Endodermal cell (in vitro differentiated cells): Measurements from ENCODE around the gene KCNQ5. TPM values are rescaled to one million over a fixed set of nuclear protein-coding genes. Genes with fewer than 3 reads are reported as not detected.

Experiments
- DNase-seq: peaks from one replicate; pipeline ENCODE4 v3.0.0-alpha.2; 2017
- H3K27ac ChIP-seq: 2 replicates; pipeline ENCODE4 v1.5.1; 2013; ENCODE audit warnings: mild to moderate bottlenecking, low read depth, low read length, moderate library complexity
- H3K27me3 ChIP-seq: 2 replicates; pipeline ENCODE4 v1.6.1; 2013; ENCODE audit warnings: mild to moderate bottlenecking, low read length, moderate library complexity; ENCODE audit not compliant: insufficient read depth, control insufficient read depth, poor library complexity, severe bottlenecking
- H3K36me3 ChIP-seq: 2 replicates; pipeline ENCODE4 v1.7.0; 2013; ENCODE audit warnings: mild to moderate bottlenecking, low read length, moderate library complexity; ENCODE audit not compliant: control insufficient read depth, insufficient read depth
- H3K4me1 ChIP-seq: one replicate; pipeline ENCODE4 v1.7.0; 2013; ENCODE audit warnings: low read length; ENCODE audit not compliant: control insufficient read depth, insufficient read depth
- H3K4me3 ChIP-seq: 2 replicates; pipeline ENCODE4 v1.5.1; 2013; ENCODE audit warnings: mild to moderate bottlenecking, low read length, moderate library complexity
- H3K9ac ChIP-seq: 2 replicates; pipeline ENCODE4 v1.6.1; 2013; ENCODE audit warnings: mild to moderate bottlenecking, low read length, moderate library complexity; ENCODE audit not compliant: poor library complexity, severe bottlenecking; ENCODE audit errors: extremely low read depth
- H3K9me3 ChIP-seq: 2 replicates; pipeline ENCODE4 v1.6.1; 2013; ENCODE audit warnings: mild to moderate bottlenecking, low read length, moderate library complexity; ENCODE audit not compliant: control insufficient read depth
- H3K27ac Mint-ChIP-seq: 2 replicates; pipeline ENCODE4 v1.8.0; 2020; ENCODE audit warnings: mixed read lengths
- H3K27me3 Mint-ChIP-seq: 2 replicates; pipeline ENCODE4 v1.8.0; 2021; ENCODE audit warnings: mild to moderate bottlenecking, mixed read lengths; ENCODE audit not compliant: insufficient read depth
- H3K36me3 Mint-ChIP-seq: 2 replicates; pipeline ENCODE4 v1.8.0; 2020; ENCODE audit warnings: low read depth, mixed read lengths
- H3K4me1 Mint-ChIP-seq: 2 replicates; pipeline ENCODE4 v1.8.0; 2020; ENCODE audit warnings: mixed read lengths
- H3K4me3 Mint-ChIP-seq: 2 replicates; pipeline ENCODE4 v1.8.0; 2020; ENCODE audit warnings: mild to moderate bottlenecking, moderate library complexity, mixed read lengths
- H3K9me3 Mint-ChIP-seq: 2 replicates; pipeline ENCODE4 v1.8.0; 2020; ENCODE audit warnings: mild to moderate bottlenecking, mixed read lengths
- CTCF ChIP-seq: fragments of 200-600 bp; sonication (generic); conservative IDR thresholded peaks from 2 replicates; pipeline ENCODE4 v1.5.0; 2021; ENCODE audit warnings: antibody characterized with exemption, mild to moderate bottlenecking
- WGBS, 2 experiments: methylation state at CpG; one replicate each; pipeline versions ENCODE4 v1.1.5 to v1.1.7; 2013; ENCODE audit warnings: missing lambda C conversion rate in 2 of 2, mixed read lengths in 1 of 2; ENCODE audit not compliant: insufficient coverage in 1 of 2, insufficient read length in 1 of 2; 5-methylcytosine and 5-hydroxymethylcytosine counted together
- total RNA-seq, 2 donors: library from RNA; stranded (reverse); fragmentation: NEBNext Ultra II Directional in 1 of 2; extraction: Animal tissue kit (Norgen Biotek cat#: 25700) in 1 of 2; gene quantifications; 2 replicates in 1 of 2; 3 replicates in 1 of 2; pipeline ENCODE4 v1.2.1, GENCODE V29; 2021

The KCNQ5 gene
- total RNA-seq, 2 donors from 2014 or later = 2.4 to 8.3 TPM

- Mint-ChIP-seq H3K27me3 (no peaks in the 10 kb centered on the region), H3K4me3 (no peak overlapping the region), H3K36me3 (no peaks in the 10 kb centered on the region), H3K9me3 (no peaks in the 10 kb centered on the region), H3K27ac (no peak overlapping the region), H3K4me1 (no peaks in the 10 kb centered on the region)
- no peak for DNase-seq
- H3K27me3 ChIP-seq = no peaks in the 10 kb centered on the region
- H3K9ac ChIP-seq = no peak overlapping the region
- H3K4me1 ChIP-seq = no peaks in the 10 kb centered on the region
- TF ChIP-seq CTCF = no peak
- no peaks in the 10 kb centered on the region for H3K36me3 ChIP-seq
- H3K9me3 ChIP-seq = no peaks in the 10 kb centered on the region
- H3K27ac ChIP-seq = no peak overlapping the region
- no peak overlapping the region for H3K4me3 ChIP-seq
- WGBS, 2 experiments = 92 to 100% methylated on average over 1 to 2 of the region's 2 CpGs
Observed at GRCh38 chr6:72654071-72654621, 32.3 kb downstream of the KCNQ5 start.

- no peak overlapping the region for H3K27ac ChIP-seq
- H3K4me3 ChIP-seq = no peak overlapping the region
- WGBS, 2 experiments = 90 to 91% methylated on average over 2 to 3 of the region's 3 CpGs
- no peaks in the 10 kb centered on the region for H3K36me3 Mint-ChIP-seq
- H3K4me1 Mint-ChIP-seq = no peaks in the 10 kb centered on the region
- no peaks in the 10 kb centered on the region for H3K9me3 Mint-ChIP-seq
- no peak overlapping the region for H3K27ac Mint-ChIP-seq
- H3K9me3 ChIP-seq = no peaks in the 10 kb centered on the region
- TF ChIP-seq CTCF = no peak
- H3K36me3 ChIP-seq = no peaks in the 10 kb centered on the region
- H3K4me1 ChIP-seq = no peaks in the 10 kb centered on the region
- H3K27me3 ChIP-seq = no peaks in the 10 kb centered on the region
- H3K4me3 Mint-ChIP-seq = no peak overlapping the region
- H3K9ac ChIP-seq = no peak overlapping the region
- no peak for DNase-seq
- H3K27me3 Mint-ChIP-seq = no peaks in the 10 kb centered on the region
Observed at GRCh38 chr6:72657407-72658197, 35.7 kb downstream of the KCNQ5 start.

GRCh38 chr6:72659754-72660153 is 37.9 kb downstream of the KCNQ5 start:
- Histone ChIP-seq H3K27me3 (no peaks in the 10 kb centered on the region), H3K9ac (no peak overlapping the region), H3K9me3 (no peaks in the 10 kb centered on the region), H3K4me3 (no peak overlapping the region), H3K27ac (no peak overlapping the region), H3K36me3 (no peaks in the 10 kb centered on the region), H3K4me1 (no peaks in the 10 kb centered on the region)
- H3K27me3 Mint-ChIP-seq = no peaks in the 10 kb centered on the region
- no peaks in the 10 kb centered on the region for H3K4me1 Mint-ChIP-seq
- 90 to 100% methylated on average over 1 to 5 of the region's 5 CpGs for WGBS, 2 experiments
- H3K36me3 Mint-ChIP-seq = no peaks in the 10 kb centered on the region
- no peaks in the 10 kb centered on the region for H3K9me3 Mint-ChIP-seq
- H3K27ac Mint-ChIP-seq = no peak overlapping the region
- DNase-seq = no peak
- TF ChIP-seq CTCF = no peak
- no peak overlapping the region for H3K4me3 Mint-ChIP-seq
